CD8-positive, alpha-beta memory T cell (primary cell): Measurements from ENCODE around the gene ZGLP1. TPM values are rescaled to one million over a fixed set of nuclear protein-coding genes. Genes with fewer than 3 reads are reported as not detected.

ENCODE experiments used
- CTCF ChIA-PET: fragments of 350-600 bp; sonication (Branson Sonifier 250); formaldehyde crosslinking; loops from one replicate; lab custom pipeline; 2021; ENCODE audit warnings: antibody characterized with exemption; lab: Charles Lee
- POLR2A ChIA-PET: fragments of 350-600 bp; sonication (Branson Sonifier 250); formaldehyde crosslinking; loops from one replicate; lab custom pipeline; 2021; ENCODE audit warnings: antibody characterized with exemption; lab: Charles Lee
- DNase-seq, 5 donors: peaks; one replicate each; pipeline versions ENCODE4 v3.0.0 to v3.0.0-alpha.2; 2020 to 2022; ENCODE audit warnings: mixed read lengths in 1 of 5
- H3K27ac ChIP-seq: one replicate; pipeline ENCODE4 v1.7.0; 2013; ENCODE audit warnings: low read depth, mild to moderate bottlenecking, low read length, moderate library complexity
- H3K27me3 ChIP-seq: 2 replicates; pipeline ENCODE4 v1.7.0; 2013; ENCODE audit warnings: low read length, mild to moderate bottlenecking; ENCODE audit not compliant: insufficient read depth, poor library complexity, severe bottlenecking
- H3K36me3 ChIP-seq: 2 replicates; pipeline ENCODE4 v1.7.0; 2013; ENCODE audit warnings: mild to moderate bottlenecking, low read length, moderate library complexity; ENCODE audit not compliant: insufficient read depth
- H3K4me1 ChIP-seq: 2 replicates; pipeline ENCODE4 v1.7.0; 2013; ENCODE audit warnings: mild to moderate bottlenecking, low read length, moderate library complexity; ENCODE audit not compliant: insufficient read depth
- H3K4me3 ChIP-seq: 2 replicates; pipeline ENCODE4 v1.7.0; 2013; ENCODE audit warnings: mild to moderate bottlenecking, low read length
- H3K9me3 ChIP-seq: 2 replicates; pipeline ENCODE4 v1.7.0; 2013; ENCODE audit warnings: mild to moderate bottlenecking, low read length
- H3K27ac Mint-ChIP-seq, 8 donors: one replicate each; pipeline ENCODE4 v1.8.0; 2020 to 2021; ENCODE audit warnings: mixed read lengths in 8 of 8, mild to moderate bottlenecking in 6 of 8, inconsistent platforms in 3 of 8, moderate library complexity in 3 of 8
- H3K27me3 Mint-ChIP-seq, 2 donors: one replicate each; pipeline ENCODE4 v1.8.0; 2020 to 2021; ENCODE audit warnings: mixed read lengths in 2 of 2, mild to moderate bottlenecking in 1 of 2, moderate library complexity in 1 of 2
- H3K36me3 Mint-ChIP-seq, 3 donors: one replicate each; pipeline ENCODE4 v1.8.0; 2020 to 2021; ENCODE audit warnings: mixed read lengths in 3 of 3, inconsistent platforms in 1 of 3, mild to moderate bottlenecking in 1 of 3
- H3K4me1 Mint-ChIP-seq, 3 donors: one replicate each; pipeline ENCODE4 v1.8.0; 2020 to 2021; ENCODE audit warnings: mixed read lengths in 3 of 3, inconsistent platforms in 1 of 3, mild to moderate bottlenecking in 1 of 3
- H3K4me3 Mint-ChIP-seq, 7 donors: one replicate each; pipeline ENCODE4 v1.8.0; 2020 to 2021; ENCODE audit warnings: mixed read lengths in 7 of 7, mild to moderate bottlenecking in 6 of 7, moderate library complexity in 4 of 7, inconsistent platforms in 2 of 7
- H3K9me3 Mint-ChIP-seq, 5 donors: one replicate each; pipeline ENCODE4 v1.8.0; 2020 to 2022; ENCODE audit warnings: mixed read lengths in 5 of 5, mild to moderate bottlenecking in 3 of 5, moderate library complexity in 2 of 5, inconsistent platforms in 1 of 5
- polyA plus RNA-seq: library from polyadenylated mRNA; unstranded; fragments of 300-500 nt; fragmentation: Illumina TruSeq; gene quantifications from one replicate; pipeline ENCODE4 v1.2.3, GENCODE V29; 2021
- total RNA-seq, 2 experiments: library from RNA; stranded (reverse); gene quantifications; one replicate each; pipeline ENCODE4 v1.2.3, GENCODE V29; 2021

ZGLP1 gene
- total and polyA plus RNA-seq, 3 experiments from 2014 or later, result 0.56 to 7.3 (median 5.6) TPM

GRCh38 chr19:10258080-10258710 is 51.4 kb downstream of the ZGLP1 start:
- H3K4me3 ChIP-seq, result no peak overlapping the region
- peak overlapping the region in 1 of 7 donors; percentile 17 for H3K4me3 Mint-ChIP-seq
- H3K9me3 ChIP-seq, result no peaks in the 10 kb centered on the region
- H3K36me3 Mint-ChIP-seq, result peaks cover 9 to 56% (median 14%) of the 10 kb centered on the region in 3 donors
- peak overlapping the region in 2 of 8 donors; percentile 27 to 95 for H3K27ac Mint-ChIP-seq
- H3K27me3 Mint-ChIP-seq, result no peaks in the 10 kb centered on the region
- no peaks in the 10 kb centered on the region for H3K9me3 Mint-ChIP-seq
- H3K36me3 ChIP-seq, result peaks cover 34% of the 10 kb centered on the region
- no peak for DNase-seq
- ChIA-PET CTCF (interaction anchor here (0.6 to 4.2 kb wide), 39 partner anchors 9 to 328 kb away, joined by 3 to 61 read pairs (median 4); partner anchors contain the start of genes CDC37, ICAM1, ICAM5 and P2RY11), POLR2A (interaction anchor here (0.6 to 1.0 kb wide), 3 partner anchors 24 to 131 kb away, joined by 4 to 6 read pairs (median 4); no protein-coding TSS in a partner anchor)
- peaks cover 0 to 31% (median 2%) of the 10 kb centered on the region in 3 donors for H3K4me1 Mint-ChIP-seq
- H3K27me3 ChIP-seq, result no peaks in the 10 kb centered on the region
- H3K27ac ChIP-seq, result no peak overlapping the region
- no peaks in the 10 kb centered on the region for H3K4me1 ChIP-seq

DNA sequence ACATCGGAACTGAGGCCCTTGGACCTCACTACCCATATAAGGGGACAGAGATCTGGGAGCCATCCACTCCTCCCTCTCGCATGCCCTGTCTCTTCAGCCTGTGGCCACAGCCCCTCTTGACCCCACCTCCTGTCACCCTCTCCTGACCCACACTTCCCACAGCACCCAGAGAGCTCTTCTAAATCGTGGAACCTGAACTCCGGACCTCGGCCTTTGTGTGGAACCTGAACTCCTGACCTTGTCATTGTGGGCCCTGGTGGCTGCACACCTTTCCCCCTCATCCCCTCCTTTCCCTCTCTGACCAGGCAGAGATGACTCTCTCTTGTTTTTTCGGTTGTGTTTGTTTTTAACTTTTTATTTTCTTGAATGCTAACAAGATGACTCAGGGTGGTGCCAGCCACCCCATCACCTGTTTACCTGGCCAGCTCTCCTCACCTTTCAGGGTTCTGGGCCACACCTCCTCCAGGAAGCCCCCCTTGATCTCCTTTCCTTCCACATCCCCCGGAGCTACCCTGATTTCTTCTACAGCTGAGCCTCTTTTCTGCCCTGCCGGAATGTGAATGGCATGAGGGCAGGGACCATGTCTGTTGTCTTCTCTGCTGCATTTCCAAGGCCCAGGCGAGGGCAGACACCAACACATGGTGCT is 52.5 kb downstream of the ZGLP1 start:
- ChIA-PET CTCF (interaction anchor here (1.1 to 4.0 kb wide), 7 partner anchors 8 to 326 kb away, joined by 3 to 61 read pairs (median 5); partner anchors contain the start of gene TYK2), POLR2A (no interaction called here)
- H3K4me1 Mint-ChIP-seq, result peaks cover 6 to 40% (median 7%) of the 10 kb centered on the region in 3 donors
- H3K27ac Mint-ChIP-seq, result peak overlapping the region in 3 of 8 donors; percentile 1 to 67 (median 47)
- no peaks in the 10 kb centered on the region for H3K27me3 Mint-ChIP-seq
- H3K27me3 ChIP-seq, result no peaks in the 10 kb centered on the region
- no peak overlapping the region for H3K27ac ChIP-seq
- DNase-seq, result no peak
- H3K4me1 ChIP-seq, result peaks cover 8% of the 10 kb centered on the region
- no peaks in the 10 kb centered on the region for H3K9me3 ChIP-seq
- H3K36me3 Mint-ChIP-seq, result peaks cover 9 to 62% (median 14%) of the 10 kb centered on the region in 3 donors
- peak overlapping the region in 1 of 7 donors; percentile 17 for H3K4me3 Mint-ChIP-seq
- peaks cover 34% of the 10 kb centered on the region for H3K36me3 ChIP-seq
- H3K9me3 Mint-ChIP-seq, result no peaks in the 10 kb centered on the region
- no peak overlapping the region for H3K4me3 ChIP-seq

- Mint-ChIP-seq H3K4me3 (no peak overlapping the region), H3K36me3 (peaks cover 9 to 68% (median 14%) of the 10 kb centered on the region in 3 donors), H3K27ac (peak overlapping the region in 1 of 8 donors; percentile 84), H3K9me3 (no peaks in the 10 kb centered on the region), H3K27me3 (no peaks in the 10 kb centered on the region), H3K4me1 (peaks cover 10 to 46% (median 10%) of the 10 kb centered on the region in 3 donors)
- Histone ChIP-seq H3K36me3 (peaks cover 34% of the 10 kb centered on the region), H3K27ac (no peak overlapping the region), H3K4me3 (no peak overlapping the region), H3K4me1 (peaks cover 8% of the 10 kb centered on the region), H3K9me3 (no peaks in the 10 kb centered on the region), H3K27me3 (no peaks in the 10 kb centered on the region)
- ChIA-PET POLR2A (no interaction called here), CTCF (interaction anchor here (1.1 to 1.6 kb wide), 3 partner anchors 16 to 326 kb away, joined by 3 to 5 read pairs (median 3); no protein-coding TSS in a partner anchor)
- no peak for DNase-seq
These were observed 53.1 kb downstream of the ZGLP1 start for GRCh38 chr19:10256551-10256950.

DNA sequence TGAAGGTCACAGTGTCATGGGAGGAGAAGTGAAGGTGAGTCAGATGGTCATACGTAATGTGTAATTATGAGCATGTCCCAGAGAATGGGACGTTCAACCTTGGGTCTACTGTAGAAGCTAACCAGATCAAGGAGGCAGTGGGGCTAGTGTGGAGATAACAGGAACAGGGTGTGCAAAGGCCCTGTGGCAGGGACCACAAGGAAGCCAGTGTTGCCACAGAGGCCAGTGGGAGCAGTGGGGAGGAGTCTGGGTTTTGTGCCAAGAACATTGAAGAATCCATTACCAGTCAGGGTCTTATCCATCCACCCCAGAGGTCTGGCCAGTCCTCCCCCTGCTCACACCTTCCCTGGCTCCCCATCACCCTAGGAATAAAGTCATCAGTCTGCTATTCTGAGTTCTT is 54.3 kb downstream of the ZGLP1 start:
- CTCF ChIA-PET, result no interaction called here
- Mint-ChIP-seq H3K27me3 (no peaks in the 10 kb centered on the region), H3K4me1 (peaks cover 11 to 52% (median 12%) of the 10 kb centered on the region in 3 donors), H3K27ac (peak overlapping the region in 5 of 8 donors; percentile 47 to 82 (median 64)), H3K36me3 (peaks cover 9 to 68% (median 14%) of the 10 kb centered on the region in 3 donors), H3K9me3 (no peaks in the 10 kb centered on the region), H3K4me3 (peak overlapping the region in 2 of 7 donors; percentile 24 to 58)
- H3K27me3 ChIP-seq, result no peaks in the 10 kb centered on the region
- H3K4me3 ChIP-seq, result no peak overlapping the region
- POLR2A ChIA-PET, result no interaction called here
- no peaks in the 10 kb centered on the region for H3K9me3 ChIP-seq
- peaks cover 34% of the 10 kb centered on the region for H3K36me3 ChIP-seq
- peaks cover 12% of the 10 kb centered on the region for H3K4me1 ChIP-seq
- DNase-seq, result no peak
- H3K27ac ChIP-seq, result no peak overlapping the region

Other genes starting within 250 kb of the ZGLP1 start
- gene SHFL, start 223.5 kb downstream of the ZGLP1 start, total RNA-seq, result 10 to 100 TPM; 41.5 to 45.2 TPM
- 68.1 TPM for gene SHFL, start 223.5 kb downstream of the ZGLP1 start, polyA plus RNA-seq
- gene ANGPTL6, start 207.1 kb downstream of the ZGLP1 start, total RNA-seq, result 1 to 10 TPM; 6.6 to 7.7 TPM
- 0.35 TPM for gene ANGPTL6, start 207.1 kb downstream of the ZGLP1 start, polyA plus RNA-seq
- gene PPAN, start 203.5 kb downstream of the ZGLP1 start, total RNA-seq, result 100 to 1,000 TPM; 273 to 284 TPM
- 47.4 TPM for gene PPAN, start 203.5 kb downstream of the ZGLP1 start, polyA plus RNA-seq
- 10 to 100 TPM; 53.7 to 58.1 TPM for gene P2RY11, start 198.1 kb downstream of the ZGLP1 start, total RNA-seq
- 7.4 TPM for gene P2RY11, start 198.1 kb downstream of the ZGLP1 start, polyA plus RNA-seq
- gene EIF3G, start 189.9 kb downstream of the ZGLP1 start, total RNA-seq, result 100 to 1,000 TPM; 336 to 348 TPM
- 259 TPM for gene EIF3G, start 189.9 kb downstream of the ZGLP1 start, polyA plus RNA-seq
- 100 to 1,000 TPM; 307 to 325 TPM for gene DNMT1, start 114.9 kb downstream of the ZGLP1 start, total RNA-seq
- 142 TPM for gene DNMT1, start 114.9 kb downstream of the ZGLP1 start, polyA plus RNA-seq
- 10 to 100 TPM; 18.4 to 19.9 TPM for gene S1PR2, start 78.5 kb downstream of the ZGLP1 start, total RNA-seq
- 2.2 TPM for gene S1PR2, start 78.5 kb downstream of the ZGLP1 start, polyA plus RNA-seq
- 100 to 1,000 TPM; 149 to 152 TPM for gene MRPL4, start 57.6 kb downstream of the ZGLP1 start, total RNA-seq
- 42.8 TPM for gene MRPL4, start 57.6 kb downstream of the ZGLP1 start, polyA plus RNA-seq
- gene ICAM1, start 38.7 kb downstream of the ZGLP1 start, total RNA-seq, result 10 to 100 TPM; 65.8 to 66.8 TPM
- gene ICAM1, start 38.7 kb downstream of the ZGLP1 start, polyA plus RNA-seq, result 13.1 TPM
- under 1 TPM; 0.15 to 0.33 TPM for gene ICAM4, start 22.9 kb downstream of the ZGLP1 start, total RNA-seq
- 0.95 TPM for gene ICAM4, start 22.9 kb downstream of the ZGLP1 start, polyA plus RNA-seq
- 1 to 10 TPM; 1.8 to 2.0 TPM for gene ICAM5, start 19.9 kb downstream of the ZGLP1 start, total RNA-seq
- not detected for gene ICAM5, start 19.9 kb downstream of the ZGLP1 start, polyA plus RNA-seq
- gene FDX2, start 6.2 kb upstream of the ZGLP1 start, total RNA-seq, result 10 to 100 TPM; 29.6 to 30.0 TPM
- gene FDX2, start 6.2 kb upstream of the ZGLP1 start, polyA plus RNA-seq, result 16.1 TPM
- 10 to 100 TPM; 91.5 to 98.5 TPM for gene RAVER1, start 23.7 kb upstream of the ZGLP1 start, total RNA-seq
- 24.1 TPM for gene RAVER1, start 23.7 kb upstream of the ZGLP1 start, polyA plus RNA-seq
- gene ICAM3, start 29.8 kb upstream of the ZGLP1 start, total RNA-seq, result 10 to 100 TPM; 83.0 to 89.1 TPM
- 244 TPM for gene ICAM3, start 29.8 kb upstream of the ZGLP1 start, polyA plus RNA-seq
- gene TYK2, start 70.8 kb upstream of the ZGLP1 start, total RNA-seq, result 100 to 1,000 TPM; 210 to 212 TPM
- gene TYK2, start 70.8 kb upstream of the ZGLP1 start, polyA plus RNA-seq, result 74.4 TPM
- gene CDC37, start 93.7 kb upstream of the ZGLP1 start, total RNA-seq, result 100 to 1,000 TPM; 273 to 277 TPM
- 100 TPM for gene CDC37, start 93.7 kb upstream of the ZGLP1 start, polyA plus RNA-seq
- 10 to 100 TPM; 21.6 to 22.2 TPM for gene PDE4A, start 110.7 kb upstream of the ZGLP1 start, total RNA-seq
- 7.5 TPM for gene PDE4A, start 110.7 kb upstream of the ZGLP1 start, polyA plus RNA-seq
- 100 to 1,000 TPM; 101 to 107 TPM for gene KEAP1, start 193.5 kb upstream of the ZGLP1 start, total RNA-seq
- gene KEAP1, start 193.5 kb upstream of the ZGLP1 start, polyA plus RNA-seq, result 58.3 TPM
- 1 to 10 TPM; 1.5 to 1.8 TPM for gene S1PR5, start 207.6 kb upstream of the ZGLP1 start, total RNA-seq
- 90.3 TPM for gene S1PR5, start 207.6 kb upstream of the ZGLP1 start, polyA plus RNA-seq
- gene ATG4D, start 234.1 kb upstream of the ZGLP1 start, total RNA-seq, result 10 to 100 TPM; 44.4 to 45.1 TPM
- 28.9 TPM for gene ATG4D, start 234.1 kb upstream of the ZGLP1 start, polyA plus RNA-seq